Stimulated activated naive CD4-positive, alpha-beta T cell treated with Interleukin-2 at 50 U/mL for 16 hours (primary cell): ENCODE measurements around the gene GRIP2.

Experiments
- DNase-seq: peaks from one replicate; lab custom pipeline; 2025; lab: John Stamatoyannopoulos, UW

The GRIP2 gene

GRCh38 chr3:14452740-14453710 lies 87.1 kb downstream of the GRIP2 start:
- no peak for DNase-seq

- no peak for DNase-seq
Measured at GRCh38 chr3:14451844-14452739, 88.0 kb downstream of the GRIP2 start.

GRCh38 chr3:14450922-14451606 lies 89.1 kb downstream of the GRIP2 start:
- DNase-seq, result no peak

- no peak for DNase-seq
Measured at GRCh38 chr3:14450506-14450905, 89.6 kb downstream of the GRIP2 start.

- DNase-seq, result no peak
Measured at GRCh38 chr3:14448756-14449727, 91.1 kb downstream of the GRIP2 start.

GRCh38 chr3:14448063-14448462 lies 92.1 kb downstream of the GRIP2 start:
- DNase-seq, result no peak

- no peak for DNase-seq
Measured at GRCh38 chr3:14446988-14447570, 93.1 kb downstream of the GRIP2 start.

- DNase-seq, result no peak
Measured at GRCh38 chr3:14445773-14446172, 94.4 kb downstream of the GRIP2 start.

GRCh38 chr3:14444380-14444779 lies 95.8 kb downstream of the GRIP2 start:
- DNase-seq, result no peak

- no peak for DNase-seq
Measured at GRCh38 chr3:14441920-14442300, 98.2 kb downstream of the GRIP2 start.

GRCh38 chr3:14441240-14441919 lies 98.8 kb downstream of the GRIP2 start:
- no peak for DNase-seq

GRCh38 chr3:14440531-14441239 lies 99.5 kb downstream of the GRIP2 start:
- no peak for DNase-seq

GRCh38 chr3:14440168-14440518 lies 100.0 kb downstream of the GRIP2 start:
- DNase-seq, result no peak

GRCh38 chr3:14439501-14440167 lies 100.5 kb downstream of the GRIP2 start:
- no peak for DNase-seq
